Bone marrow (tissue), 2 donors: ENCODE data around the gene USP6.
"Not testable (repeated sequence)": the region's sequence is repeated elsewhere in the genome, so short reads cannot be mapped to it uniquely, and the experiment has no call there.

ENCODE experiments used
- DNase-seq, 2 donors: peaks; one replicate each; lab custom pipeline; 2025; lab: John Stamatoyannopoulos, UW

Gene USP6

GRCh38 chr17:5135726-5136579 is 20.1 kb downstream of the USP6 start:
- DNase-seq: no peak

DNA sequence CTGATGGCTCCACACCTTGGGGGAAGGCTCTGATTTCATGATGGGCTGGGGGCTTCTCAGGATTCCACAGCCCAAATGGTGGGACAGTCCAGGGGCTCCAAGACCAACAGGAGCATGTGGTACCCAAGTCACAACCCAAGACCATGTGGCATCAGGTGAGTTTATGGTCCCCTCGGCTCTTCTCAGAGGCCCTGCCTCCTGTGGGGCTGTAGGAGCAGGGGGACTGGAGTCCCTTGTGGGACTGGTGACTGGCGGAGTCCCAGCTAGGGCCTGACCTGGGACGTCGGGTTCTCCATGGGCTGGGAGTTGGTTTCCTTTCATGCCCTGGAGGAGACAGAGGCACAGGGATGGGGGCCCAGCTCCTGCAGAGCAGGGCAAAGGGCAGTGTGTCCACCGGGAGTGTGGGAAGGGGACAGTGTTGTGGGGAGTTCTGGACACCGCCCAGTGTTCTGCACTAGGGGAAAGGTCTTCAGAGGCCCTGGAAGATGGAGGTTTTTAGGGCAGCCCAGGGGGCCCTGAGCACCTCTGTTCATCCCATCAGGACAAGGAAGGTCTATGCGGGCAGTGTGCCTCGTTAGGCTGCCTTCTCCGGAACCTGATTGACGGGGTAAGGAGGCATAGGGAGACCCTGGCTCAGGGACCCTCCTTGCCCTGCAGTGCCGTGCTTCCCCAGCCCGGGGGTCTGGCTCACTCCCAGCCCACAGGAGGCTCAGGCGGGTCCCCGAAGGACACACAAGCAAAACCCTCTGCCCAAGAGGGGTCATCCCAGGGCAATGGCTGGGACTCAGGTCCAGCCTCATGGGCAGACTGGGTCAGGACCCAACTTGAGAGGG is 21.0 kb downstream of the USP6 start:
- DNase-seq: not testable (repeated sequence)

GRCh38 chr17:5137511-5138197 is 21.8 kb downstream of the USP6 start:
- DNase-seq: not testable (repeated sequence)

GRCh38 chr17:5138198-5138544 is 22.3 kb downstream of the USP6 start:
- not testable (repeated sequence) for DNase-seq

DNA sequence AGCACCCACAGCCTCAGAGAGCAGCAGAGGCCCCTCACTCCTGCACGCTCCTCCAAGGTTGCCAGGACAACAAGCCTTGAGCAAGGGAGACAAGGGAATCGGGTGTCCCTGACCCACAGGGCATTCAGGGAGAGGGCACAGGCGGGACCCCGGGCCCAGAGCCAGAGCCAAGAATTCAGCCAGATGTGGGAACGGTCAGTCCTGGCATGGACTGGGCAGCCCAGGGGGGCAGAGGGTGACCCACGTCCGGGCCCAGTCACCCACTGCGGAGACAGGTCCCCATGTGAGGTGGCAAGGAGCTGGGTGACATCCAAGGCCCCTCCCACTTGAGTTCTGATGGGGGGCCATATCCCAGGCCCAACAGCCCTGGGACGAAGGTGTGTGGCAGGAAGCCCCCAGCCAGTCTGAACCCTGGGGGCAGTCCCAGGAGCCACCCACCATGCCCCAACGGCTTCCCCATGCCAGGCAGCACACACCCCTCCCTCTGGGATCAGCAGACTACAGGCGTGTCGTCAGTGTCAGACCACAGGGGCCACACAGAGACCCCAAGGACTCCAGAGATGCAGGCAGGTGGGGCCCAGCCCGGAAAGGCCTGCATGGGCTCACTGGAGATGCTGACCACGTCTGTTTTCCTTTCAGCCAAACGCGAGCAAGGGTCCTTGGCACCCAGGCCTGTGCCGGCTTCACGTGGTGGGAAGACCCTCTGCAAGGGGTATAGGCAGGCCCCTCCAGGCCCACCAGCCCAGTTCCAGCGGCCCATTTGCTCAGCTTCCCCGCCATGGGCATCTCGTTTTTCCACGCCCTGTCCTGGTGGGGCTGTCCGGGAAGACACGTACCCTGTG is 23.0 kb downstream of the USP6 start:
- no peak for DNase-seq

GRCh38 chr17:5139458-5139732 is 23.6 kb downstream of the USP6 start:
- no peak for DNase-seq

DNA sequence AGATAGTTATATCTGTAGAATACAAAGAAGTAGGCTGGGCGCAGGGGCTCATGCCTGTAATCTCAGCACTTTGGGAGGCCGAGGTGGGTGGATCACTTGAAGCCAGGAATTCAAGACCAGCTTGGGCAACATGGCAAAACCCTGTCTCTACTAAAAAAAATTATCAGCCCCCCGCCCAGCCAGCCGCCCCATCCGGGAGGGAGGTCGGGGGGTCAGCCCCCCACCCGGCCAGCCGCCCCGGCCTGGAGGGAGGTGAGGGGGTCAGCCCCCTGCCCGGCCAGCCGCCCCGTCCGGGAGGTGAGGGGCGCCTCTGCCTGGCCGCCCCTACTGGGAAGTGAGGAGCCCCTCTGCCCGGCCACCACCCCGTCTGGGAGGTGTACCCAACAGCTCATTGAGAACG is 27.0 kb downstream of the USP6 start:
- DNase-seq: not testable (repeated sequence)

DNA sequence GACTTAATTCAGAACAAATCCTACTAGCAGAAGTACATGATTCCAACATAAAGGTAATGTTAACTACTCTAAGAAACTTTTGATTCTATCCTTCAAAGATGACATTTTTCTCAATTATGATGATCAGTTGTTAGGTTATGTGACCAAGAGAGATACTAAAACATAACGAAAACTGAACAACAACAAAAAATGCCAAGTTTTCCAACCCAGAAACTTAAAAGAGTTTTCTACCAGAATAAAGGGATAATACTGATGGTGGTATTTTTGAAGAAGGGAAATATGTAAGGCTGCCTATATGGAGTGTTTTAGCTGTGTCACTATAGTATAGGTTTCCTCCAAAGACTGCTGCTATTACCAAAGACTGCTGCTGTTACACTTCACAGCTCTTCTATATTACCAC is 30.3 kb downstream of the USP6 start:
- DNase-seq: not testable (repeated sequence)

GRCh38 chr17:5160702-5161101 is 44.9 kb downstream of the USP6 start:
- DNase-seq: not testable (repeated sequence)

- DNase-seq: not testable (repeated sequence)
These were observed 46.0 kb downstream of the USP6 start for GRCh38 chr17:5161793-5162192.

- no peak for DNase-seq
These were observed 48.6 kb downstream of the USP6 start for GRCh38 chr17:5164436-5164835.

DNA sequence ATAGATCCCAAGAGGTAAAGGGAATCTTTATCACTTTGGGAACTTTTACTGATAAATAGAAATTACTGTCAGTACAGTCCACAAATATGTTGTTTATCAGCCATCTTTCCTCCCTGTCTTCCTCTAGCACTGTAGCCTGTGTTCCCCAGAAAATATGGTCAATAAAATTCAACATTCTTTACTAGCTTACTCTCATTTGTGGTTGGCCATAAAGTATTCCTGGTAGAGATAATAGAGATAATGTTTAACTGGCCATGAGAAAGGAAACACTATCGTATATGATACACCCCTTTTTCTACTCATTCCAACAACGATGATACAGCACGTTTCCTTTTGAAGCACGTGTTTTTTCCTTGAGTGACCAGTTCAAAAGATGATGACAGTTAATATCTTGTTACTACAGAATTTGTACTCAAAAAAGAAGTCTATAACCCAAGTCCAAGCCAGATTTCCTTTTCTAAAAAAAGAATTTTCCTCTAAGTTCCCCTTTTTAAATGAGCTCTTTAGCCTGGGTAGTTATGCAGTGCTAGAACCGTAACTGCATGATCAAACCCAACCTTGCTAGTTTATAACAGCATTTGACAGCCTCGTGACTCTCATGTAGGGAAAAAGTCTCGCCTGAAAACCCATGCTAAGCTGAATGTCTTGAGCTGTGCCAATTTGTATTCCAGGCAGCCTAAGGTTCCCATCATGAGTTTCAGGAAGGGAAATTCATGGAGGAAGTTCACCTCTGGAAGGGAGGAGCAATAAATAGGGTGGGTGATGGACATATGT is 50.1 kb downstream of the USP6 start:
- DNase-seq: peak in 1 of 2 donors; percentile 5

DNA sequence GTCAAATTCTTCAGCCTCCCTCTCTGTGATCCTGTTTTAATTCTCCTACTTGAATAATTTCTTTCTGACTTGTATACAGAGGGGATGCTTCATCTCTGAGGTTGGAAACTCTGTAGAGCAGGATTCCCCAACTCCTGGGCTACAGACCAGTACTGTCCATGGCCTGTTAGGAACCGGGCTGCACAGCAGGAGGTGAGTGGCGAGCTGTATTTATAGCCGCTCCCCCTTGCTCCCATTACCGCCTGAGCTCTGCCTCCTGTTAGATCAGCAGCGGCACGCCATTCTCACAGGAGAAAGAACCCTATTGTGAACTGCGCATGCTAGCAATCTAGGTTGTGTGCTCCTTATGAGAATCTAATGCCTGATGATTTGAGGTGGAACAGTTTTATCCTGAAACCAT is 59.2 kb downstream of the USP6 start:
- not testable (repeated sequence) for DNase-seq

- no peak for DNase-seq
These were observed 63.2 kb downstream of the USP6 start for GRCh38 chr17:5179003-5179402.

- no peak for DNase-seq
These were observed 65.9 kb downstream of the USP6 start for GRCh38 chr17:5181509-5182305.

DNA sequence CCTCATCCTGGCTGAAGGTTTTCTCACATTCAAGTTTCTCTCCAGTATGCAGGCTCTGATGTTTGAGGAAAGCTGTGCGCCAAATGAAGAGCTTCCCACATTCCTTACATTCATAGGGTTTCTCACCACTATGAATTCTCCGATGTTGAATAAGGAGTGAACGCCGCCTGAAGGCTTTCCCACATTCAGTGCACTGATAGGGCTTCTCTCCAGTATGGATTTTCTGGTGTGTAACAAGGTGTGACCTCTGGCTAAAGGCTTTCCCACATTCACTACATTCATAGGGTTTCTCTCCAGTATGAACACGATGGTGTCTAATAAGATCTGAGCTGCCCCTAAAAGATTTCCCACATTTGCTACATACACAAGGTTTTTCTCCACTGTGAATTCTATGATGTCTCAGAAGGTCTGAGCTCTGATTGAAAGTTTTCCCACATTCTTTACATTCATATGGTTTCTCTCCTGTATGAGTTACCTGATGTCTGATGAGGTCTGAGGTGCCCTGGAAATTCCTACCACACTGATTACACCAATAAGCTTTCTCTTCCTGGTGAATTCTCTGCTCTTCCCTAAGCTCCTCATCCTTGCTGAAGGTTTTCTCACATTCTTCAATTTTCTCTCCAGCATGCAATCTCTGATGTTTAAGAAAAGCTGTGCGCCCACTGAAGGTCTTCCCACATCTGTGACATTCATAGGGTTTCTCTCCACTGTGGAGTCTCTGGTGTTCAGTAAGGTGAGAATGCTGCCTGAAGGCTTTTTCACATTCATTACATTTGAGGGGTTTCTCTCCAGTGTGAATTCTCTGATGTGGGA is 67.0 kb downstream of the USP6 start:
- DNase-seq: no peak

- DNase-seq: no peak
These were observed 67.6 kb downstream of the USP6 start for GRCh38 chr17:5183410-5183793.

DNA sequence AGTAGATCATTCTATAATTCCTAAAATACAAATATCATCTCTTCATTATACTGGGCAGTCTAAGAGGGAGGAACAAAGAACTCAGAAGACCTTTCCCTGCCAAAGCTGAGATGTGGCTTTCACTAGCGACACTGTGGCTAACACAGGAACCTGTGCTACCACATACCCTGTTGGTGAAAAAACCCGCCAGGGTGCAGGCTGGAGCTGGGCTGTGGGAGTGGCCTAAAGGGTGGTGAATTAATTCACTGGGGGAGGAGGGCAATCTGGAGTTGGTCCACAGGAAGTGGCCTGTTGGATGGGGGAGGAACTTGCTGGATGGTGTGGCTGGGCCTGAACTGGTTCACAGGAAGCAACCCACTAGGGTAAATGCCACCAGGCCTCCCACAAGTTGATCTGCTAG is 68.5 kb downstream of the USP6 start:
- no peak for DNase-seq
